HCT116 (cell line): Measurements from ENCODE around the gene ABCC1. TPM values are rescaled to one million over a fixed set of nuclear protein-coding genes. Genes with fewer than 3 reads are reported as not detected.

Source experiments
- ATAC-seq: fragments of 200-7000 bp; cut with Tn5 transposase; 2 replicates; pipeline ENCODE4 v1.9.1; 2020; ENCODE audit warnings: mild to moderate bottlenecking, moderate library complexity
- BruUV-seq: library from RNA; stranded (reverse); fragments of 400-500 nt; replicated peaks from 2 replicates; lab custom pipeline; 2021; lab: Mats Ljungman, UMichigan
- CTCF ChIA-PET: fragments of 300-600 bp; sonication (Branson Sonifier 250); formaldehyde crosslinking; loops from one replicate; lab custom pipeline; 2021; ENCODE audit warnings: antibody characterized with exemption; lab: Charles Lee
- POLR2A ChIA-PET: fragments of 300-600, 350-600 bp; sonication (Branson Sonifier 250); formaldehyde crosslinking; loops from one replicate; lab custom pipeline; 2021; ENCODE audit warnings: antibody characterized with exemption; lab: Charles Lee
- RAD21 ChIA-PET, 2 experiments: fragments of 300-600 bp; sonication (Branson Sonifier 250); formaldehyde crosslinking; loops; one replicate each; lab custom pipeline; 2023; ENCODE audit warnings: low total read pairs in 2 of 2; ENCODE audit not compliant: uncharacterized antibody in 2 of 2, unreplicated experiment in 2 of 2, low non-redundant PET in 1 of 2; lab: Charles Lee
- DNase-seq: peaks from one replicate; pipeline ENCODE4 v3.0.0-alpha.2; 2010; ENCODE audit warnings: low read depth, low spot score
- H2AFZ ChIP-seq: fragments of 200-600 bp; shearing (Covaris generic), sonication (generic); 2 replicates; pipeline ENCODE4 v1.6.1; 2017; ENCODE audit warnings: low read depth, mixed run types, mixed read lengths, antibody characterized with exemption, low read length; ENCODE audit not compliant: poor library complexity, severe bottlenecking
- H3K27ac ChIP-seq: 2 replicates; pipeline ENCODE4 v1.5.1; 2012; ENCODE audit warnings: low read depth, low read length
- H3K27me3 ChIP-seq: fragments of 200-600 bp; sonication (generic); 2 replicates; pipeline ENCODE4 v1.6.1; 2016; ENCODE audit warnings: mixed run types, low read length, mixed read lengths; ENCODE audit not compliant: insufficient read depth
- H3K36me3 ChIP-seq, 2 experiments: fragments of 200-500 bp in 1 of 2; fragments of 200-600 bp in 1 of 2; sonication (Bioruptor generic) in 1 of 2; sonication (generic) in 1 of 2; 2 replicates each; pipeline versions ENCODE4 v1.5.1 to v1.6.1; 2014 to 2016; ENCODE audit warnings: low read length in 2 of 2, inconsistent platforms in 1 of 2, mixed read lengths in 1 of 2, mixed run types in 1 of 2; ENCODE audit not compliant: insufficient read depth in 2 of 2, control insufficient read depth in 1 of 2
- H3K4me1 ChIP-seq, 2 experiments: fragments of 200-600 bp in 1 of 2; sonication (generic) in 1 of 2; 2 replicates each; pipeline versions ENCODE4 v1.5.1 to v1.6.1; 2012 to 2017; ENCODE audit warnings: low read length in 2 of 2, inconsistent platforms in 1 of 2, mild to moderate bottlenecking in 1 of 2, mixed read lengths in 1 of 2, mixed run types in 1 of 2, moderate library complexity in 1 of 2; ENCODE audit not compliant: insufficient read depth in 2 of 2, control insufficient read depth in 1 of 2
- H3K4me2 ChIP-seq: fragments of 200-600 bp; sonication (generic); 2 replicates; pipeline ENCODE4 v1.6.1; 2017; ENCODE audit warnings: mixed run types, low read length, mixed read lengths
- H3K4me3 ChIP-seq, 2 experiments: fragments of 200-600 bp in 1 of 2; sonication (generic) in 1 of 2; replicated peaks in 1 of 2; 2 replicates each; pipeline ENCODE4 v1.5.1; 2011 to 2016; ENCODE audit warnings: low read length in 2 of 2, control low read depth in 1 of 2, low read depth in 1 of 2, mild to moderate bottlenecking in 1 of 2, mixed read lengths in 1 of 2, mixed run types in 1 of 2
- H3K79me2 ChIP-seq: fragments of 200-600 bp; sonication (generic); 2 replicates; pipeline ENCODE4 v1.6.1; 2017; ENCODE audit warnings: mild to moderate bottlenecking, mixed run types, low read length, moderate library complexity, mixed read lengths; ENCODE audit not compliant: insufficient read depth
- H3K9ac ChIP-seq: fragments of 200-600 bp; sonication (generic); 2 replicates; pipeline ENCODE4 v1.6.1; 2016; ENCODE audit warnings: low read length, mixed read lengths
- H3K9me2 ChIP-seq: fragments of 200-600 bp; sonication (generic), shearing (Covaris generic); 2 replicates; pipeline ENCODE4 v1.6.1; 2017; ENCODE audit warnings: mixed run types, mild to moderate bottlenecking, moderate library complexity; ENCODE audit not compliant: insufficient read depth
- H3K9me3 ChIP-seq, 2 experiments: fragments of 200-500 bp in 1 of 2; fragments of 200-600 bp in 1 of 2; sonication (Bioruptor generic) in 1 of 2; sonication (generic) in 1 of 2; 2 replicates each; pipeline ENCODE4 v1.6.1; 2014 to 2017; ENCODE audit warnings: low read length in 2 of 2, mixed read lengths in 2 of 2, inconsistent platforms in 1 of 2, low read depth in 1 of 2, mild to moderate bottlenecking in 1 of 2, mixed run types in 1 of 2, moderate library complexity in 1 of 2; ENCODE audit not compliant: control insufficient read depth in 1 of 2, insufficient read depth in 1 of 2
- H4K20me1 ChIP-seq: fragments of 200-600 bp; sonication (generic), shearing (Covaris generic); 2 replicates; pipeline ENCODE4 v1.6.1; 2017; ENCODE audit warnings: mixed run types, mild to moderate bottlenecking, moderate library complexity; ENCODE audit not compliant: insufficient read depth
- EZH2 ChIP-seq: fragments of 200-600 bp; sonication (generic); IDR thresholded peaks from 2 replicates; pipeline ENCODE4 v1.6.1; 2017; ENCODE audit warnings: antibody characterized with exemption, mixed run types
- FOSL1 ChIP-seq: IDR thresholded peaks from 2 replicates; pipeline ENCODE4 v1.6.1; 2012; ENCODE audit warnings: low read depth
- JUND ChIP-seq: IDR thresholded peaks from 2 replicates; pipeline ENCODE4 v1.6.1; 2012
- POLR2AphosphoS5 ChIP-seq: IDR thresholded peaks from 2 replicates; pipeline ENCODE4 v1.6.1; 2011; ENCODE audit warnings: mild to moderate bottlenecking, low read depth, low read length, moderate library complexity
- SIN3A ChIP-seq: IDR thresholded peaks from 2 replicates; pipeline ENCODE4 v1.6.1; 2012; ENCODE audit warnings: low read depth
- SP1 ChIP-seq: IDR thresholded peaks from 2 replicates; pipeline ENCODE4 v1.6.1; 2012; ENCODE audit warnings: low read depth
- TCF7L2 ChIP-seq: IDR thresholded peaks from 2 replicates; pipeline ENCODE4 v1.7.0; 2011; ENCODE audit warnings: borderline replicate concordance, inconsistent platforms; ENCODE audit not compliant: insufficient read depth, insufficient read length; ENCODE audit errors: extremely low read depth
- YY1 ChIP-seq: IDR thresholded peaks from 2 replicates; pipeline ENCODE4 v1.6.1; 2011; ENCODE audit warnings: low read length, low read depth, moderate library complexity, mild to moderate bottlenecking; ENCODE audit not compliant: insufficient replicate concordance; ENCODE audit errors: extremely low read depth
- ZFX ChIP-seq: fragments of 450-650 bp; IDR thresholded peaks from 2 replicates; pipeline ENCODE4 v1.6.1; 2017
- ZNF274 ChIP-seq: fragments of 200-500 bp; sonication (Bioruptor generic); IDR thresholded peaks from 2 replicates; pipeline ENCODE4 v1.6.1; 2014; ENCODE audit warnings: mild to moderate bottlenecking, low read depth, low read length, inconsistent platforms
- intact Hi-C: fragments of 100-400 bp; cut with micrococcal nuclease; formaldehyde crosslinking; loops from 2 replicates; pipeline ENCODE4 v1.10.0; 2022
- total RNA-seq: library from RNA; stranded (reverse); gene quantifications from one replicate; pipeline ENCODE4 v1.2.1, GENCODE V29; 2021; ENCODE audit not compliant: unreplicated experiment
- TF ChIP-seq, protein P1 (sequence below), 3 experiments: fragments of 200-600 bp in 1 of 3; sonication (generic) in 1 of 3; IDR thresholded peaks in 2 of 3; conservative IDR thresholded peaks in 1 of 3; 2 replicates each; pipeline ENCODE4 v1.5.1; 2012 to 2017; ENCODE audit warnings: low read depth in 2 of 3, low read length in 2 of 3, antibody characterized with exemption in 1 of 3, borderline replicate concordance in 1 of 3, control low read depth in 1 of 3, mild to moderate bottlenecking in 1 of 3, mixed read lengths in 1 of 3, mixed run types in 1 of 3, moderate library complexity in 1 of 3; ENCODE audit not compliant: insufficient read depth in 1 of 3

Gene ABCC1
- total RNA-seq, 1 experiment from 2014 or later: 61.9 TPM

DNA sequence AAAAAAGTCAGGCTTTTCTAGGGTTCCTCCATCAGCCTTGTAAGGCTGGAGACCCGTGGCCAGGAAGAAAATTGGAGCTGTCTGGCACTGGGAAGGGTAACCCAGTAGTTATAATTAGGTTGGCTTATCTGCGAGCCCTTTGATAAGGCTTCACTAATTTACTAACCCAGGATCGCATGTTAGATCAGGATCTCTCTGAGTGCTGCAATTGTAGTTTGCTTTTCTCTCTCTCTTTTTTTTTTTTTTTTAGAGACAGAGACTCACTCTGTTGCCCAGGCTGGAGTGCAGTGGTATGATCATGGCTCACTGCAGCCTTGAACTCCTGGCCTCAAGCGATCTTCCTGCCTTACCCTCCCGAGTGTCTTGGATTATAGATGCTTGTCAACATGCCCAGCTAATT is 17.0 kb downstream of the ABCC1 start:
- peaks cover 3% of the 10 kb centered on the region; the same call in 1 of the 2 replicates for H4K20me1 ChIP-seq
- no TSS peak for BruUV-seq
- H2AFZ ChIP-seq: no peak overlapping the region
- ChIA-PET CTCF (interaction anchor here (1.0 to 1.2 kb wide), 2 partner anchors 11 to 92 kb away, joined by 3 read pairs; no protein-coding TSS in a partner anchor), POLR2A (interaction anchor here (2.0 kb wide), 1 partner anchor 78 kb away, joined by 8 read pairs; the partner anchor contains the start of gene CEP20), RAD21 (interaction anchor here (0.5 to 0.6 kb wide), 4 partner anchors 32 to 177 kb away, joined by 3 to 5 read pairs (median 3); no protein-coding TSS in a partner anchor)
- peaks cover 56 to 75% of the 10 kb centered on the region in 2 experiments for H3K4me1 ChIP-seq
- intact Hi-C loops: no loop called here
- peak overlapping the region; percentile 4 to 44; a peak in 3 of 4 replicates for H3K4me3 ChIP-seq
- H3K4me2 ChIP-seq: peak overlapping the region; percentile 72
- no peaks in the 10 kb centered on the region for H3K9me2 ChIP-seq
- peaks cover 0 to 22% of the 10 kb centered on the region in 2 experiments; a peak in 2 of 4 replicates for H3K36me3 ChIP-seq
- peak overlapping the region; percentile 58 for H3K9ac ChIP-seq
- peak; percentile 50 for ATAC-seq
- H3K27ac ChIP-seq: peak overlapping the region; percentile 75
- peaks cover 95% of the 10 kb centered on the region for H3K79me2 ChIP-seq
- peaks cover 0 to under 1% of the 10 kb centered on the region in 2 experiments; a peak in 1 of 4 replicates for H3K9me3 ChIP-seq
- TF ChIP-seq, protein P1, sequence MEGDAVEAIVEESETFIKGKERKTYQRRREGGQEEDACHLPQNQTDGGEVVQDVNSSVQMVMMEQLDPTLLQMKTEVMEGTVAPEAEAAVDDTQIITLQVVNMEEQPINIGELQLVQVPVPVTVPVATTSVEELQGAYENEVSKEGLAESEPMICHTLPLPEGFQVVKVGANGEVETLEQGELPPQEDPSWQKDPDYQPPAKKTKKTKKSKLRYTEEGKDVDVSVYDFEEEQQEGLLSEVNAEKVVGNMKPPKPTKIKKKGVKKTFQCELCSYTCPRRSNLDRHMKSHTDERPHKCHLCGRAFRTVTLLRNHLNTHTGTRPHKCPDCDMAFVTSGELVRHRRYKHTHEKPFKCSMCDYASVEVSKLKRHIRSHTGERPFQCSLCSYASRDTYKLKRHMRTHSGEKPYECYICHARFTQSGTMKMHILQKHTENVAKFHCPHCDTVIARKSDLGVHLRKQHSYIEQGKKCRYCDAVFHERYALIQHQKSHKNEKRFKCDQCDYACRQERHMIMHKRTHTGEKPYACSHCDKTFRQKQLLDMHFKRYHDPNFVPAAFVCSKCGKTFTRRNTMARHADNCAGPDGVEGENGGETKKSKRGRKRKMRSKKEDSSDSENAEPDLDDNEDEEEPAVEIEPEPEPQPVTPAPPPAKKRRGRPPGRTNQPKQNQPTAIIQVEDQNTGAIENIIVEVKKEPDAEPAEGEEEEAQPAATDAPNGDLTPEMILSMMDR (IDR thresholded peaks at IDR 0.05 in 2 of 3, conservative IDR thresholded peaks at IDR 0.05 in 1 of 3; ENCODE audit: borderline replicate concordance in 1 of 3, insufficient read depth in 1 of 3, low read depth in 2 of 3, low read length in 2 of 3): no peak
- no peak for TF ChIP-seq EZH2
- TF ChIP-seq YY1: no peak
- TF ChIP-seq SIN3A: no peak
- TF ChIP-seq JUND: no peak
- TF ChIP-seq TCF7L2: no peak
- no peak for TF ChIP-seq SP1
- no peak for TF ChIP-seq FOSL1
- TF ChIP-seq ZFX: no peak
- TF ChIP-seq POLR2AphosphoS5: no peak
- no peak for TF ChIP-seq ZNF274
- no peaks in the 10 kb centered on the region for H3K27me3 ChIP-seq
- no peak for DNase-seq
